Panc1 (cell line): Measurements from ENCODE around the gene IRGM. TPM values are rescaled to one million over a fixed set of nuclear protein-coding genes. Genes with fewer than 3 reads are reported as not detected.

Source experiments
- ATAC-seq: fragments of 200-7000 bp; cut with Tn5 transposase; 2 replicates; pipeline ENCODE4 v1.9.1; 2020; ENCODE audit warnings: mild to moderate bottlenecking, moderate library complexity
- BruUV-seq: library from RNA; stranded (reverse); fragments of 400-500 nt; replicated peaks from 2 replicates; lab custom pipeline; 2021; lab: Mats Ljungman, UMichigan
- CTCF ChIA-PET: fragments of 300-600 bp; sonication (Branson Sonifier 250); formaldehyde crosslinking; loops from one replicate; lab custom pipeline; 2022; ENCODE audit warnings: antibody characterized with exemption; lab: Charles Lee
- POLR2A ChIA-PET: fragments of 300-600 bp; sonication (Branson Sonifier 250); formaldehyde crosslinking; loops from one replicate; lab custom pipeline; 2022; ENCODE audit warnings: antibody characterized with exemption; lab: Charles Lee
- DNase-seq: peaks from one replicate; pipeline ENCODE4 v3.0.0-alpha.2; 2010; ENCODE audit warnings: low read depth, low spot score
- H3K27ac ChIP-seq: 2 replicates; pipeline ENCODE4 v1.5.1; 2011; ENCODE audit warnings: mild to moderate bottlenecking, low read length, inconsistent platforms
- H3K27me3 ChIP-seq: fragments of 200-500 bp; sonication (Bioruptor generic); 2 replicates; pipeline ENCODE4 v1.6.0; 2014; ENCODE audit warnings: low read length, inconsistent platforms; ENCODE audit not compliant: control insufficient read depth, insufficient read depth
- H3K36me3 ChIP-seq: fragments of 200-500 bp; sonication (Bioruptor generic); 2 replicates; pipeline ENCODE4 v1.5.1; 2014; ENCODE audit warnings: inconsistent platforms, mild to moderate bottlenecking, low read length, moderate library complexity; ENCODE audit not compliant: control insufficient read depth, insufficient read depth
- H3K4me1 ChIP-seq: 2 replicates; pipeline ENCODE4 v1.5.1; 2011; ENCODE audit warnings: inconsistent platforms, mild to moderate bottlenecking, low read length, moderate library complexity; ENCODE audit not compliant: control insufficient read depth, insufficient read depth
- H3K4me3 ChIP-seq, 2 experiments: 2 replicates each; pipeline ENCODE4 v1.5.1; 2011 to 2012; ENCODE audit warnings: low read depth in 2 of 2, low read length in 2 of 2, mild to moderate bottlenecking in 2 of 2, inconsistent platforms in 1 of 2, moderate library complexity in 1 of 2
- H3K9me3 ChIP-seq: fragments of 200-500 bp; sonication (Bioruptor generic); 2 replicates; pipeline ENCODE4 v1.5.1; 2014; ENCODE audit warnings: low read depth, mild to moderate bottlenecking, inconsistent platforms, low read length, moderate library complexity; ENCODE audit not compliant: control insufficient read depth, insufficient read depth
- CTCF ChIP-seq: fragments of 450-650 bp; IDR thresholded peaks from 2 replicates; pipeline ENCODE4 v1.5.1; 2017; ENCODE audit warnings: mild to moderate bottlenecking
- POLR2AphosphoS5 ChIP-seq: IDR thresholded peaks from 2 replicates; pipeline ENCODE4 v1.6.1; 2012; ENCODE audit warnings: mild to moderate bottlenecking, low read depth, low read length, moderate library complexity
- REST ChIP-seq, 2 experiments: IDR thresholded peaks; 2 replicates each; pipeline ENCODE4 v1.6.1; 2011 to 2012; ENCODE audit warnings: low read depth in 2 of 2, control low read depth in 1 of 2, low read length in 1 of 2, mild to moderate bottlenecking in 1 of 2, moderate library complexity in 1 of 2; ENCODE audit not compliant: insufficient read depth in 1 of 2
- SIN3A ChIP-seq: IDR thresholded peaks from 2 replicates; pipeline ENCODE4 v1.6.1; 2012; ENCODE audit warnings: low read depth, mild to moderate bottlenecking, low read length, moderate library complexity, borderline replicate concordance; ENCODE audit not compliant: insufficient read depth
- TCF7L2 ChIP-seq: IDR thresholded peaks from 2 replicates; pipeline ENCODE4 v1.6.1; 2011; ENCODE audit warnings: mild to moderate bottlenecking, low read depth, low read length, inconsistent platforms
- in situ Hi-C: cut with HindIII; loops from 2 replicates; pipeline ENCODE4 v1.10.0; 2016; ENCODE audit warnings: low sequenced_read_pairs, low pct_unique_long_range_greater_than_20kb
- intact Hi-C: fragments of 100-400 bp; cut with micrococcal nuclease; formaldehyde crosslinking; loops from one replicate; pipeline ENCODE4 v1.10.0; 2022; ENCODE audit not compliant: unreplicated experiment
- total RNA-seq: library from RNA; stranded (reverse); gene quantifications from one replicate; pipeline ENCODE4 v1.2.1, GENCODE V29; 2021; ENCODE audit not compliant: unreplicated experiment

Gene IRGM
- total RNA-seq, 1 experiment from 2014 or later, result 0.18 TPM

GRCh38 chr5:150860246-150860821, 14.0 kb downstream of the IRGM start:
- no peak for TF ChIP-seq TCF7L2
- TF ChIP-seq POLR2AphosphoS5, result no peak
- no peak for TF ChIP-seq CTCF
- no peak for TF ChIP-seq REST (IDR thresholded peaks at IDR 0.05; ENCODE audit: insufficient read depth in 1 of 2, low read depth in 2 of 2, low read length in 1 of 2)
- no peak for TF ChIP-seq SIN3A
- in situ Hi-C loops, result no loop called here

GRCh38 chr5:150862070-150862469, 15.7 kb downstream of the IRGM start:
- Histone ChIP-seq H3K4me3 (no peak overlapping the region), H3K4me1 (no peaks in the 10 kb centered on the region), H3K36me3 (no peaks in the 10 kb centered on the region), H3K9me3 (peaks cover 24% of the 10 kb centered on the region), H3K27me3 (no peaks in the 10 kb centered on the region), H3K27ac (no peak overlapping the region)
- ChIA-PET CTCF (no interaction called here), POLR2A (no interaction called here)
- ATAC-seq, result no peak
- no peak for TF ChIP-seq REST (IDR thresholded peaks at IDR 0.05; ENCODE audit: insufficient read depth in 1 of 2, low read depth in 2 of 2, low read length in 1 of 2)
- TF ChIP-seq CTCF, result no peak
- TF ChIP-seq SIN3A, result no peak
- TF ChIP-seq TCF7L2, result no peak
- TF ChIP-seq POLR2AphosphoS5, result no peak
- intact Hi-C loops (no loop called here), in situ Hi-C loops (no loop called here)
- BruUV-seq, result no TSS peak
- DNase-seq, result no peak

More at GRCh38 chr5:150860246-150860821, 14.0 kb downstream of the IRGM start:
- peaks cover 21% of the 10 kb centered on the region for H3K9me3 ChIP-seq
- H3K36me3 ChIP-seq, result no peaks in the 10 kb centered on the region
- no peaks in the 10 kb centered on the region for H3K27me3 ChIP-seq
- ChIA-PET CTCF (no interaction called here), POLR2A (interaction anchor here (0.7 kb wide), 1 partner anchor 887 kb away, joined by 3 read pairs; no protein-coding TSS in a partner anchor)
- H3K4me1 ChIP-seq, result no peaks in the 10 kb centered on the region
- BruUV-seq, result no TSS peak
- no peak for DNase-seq
- no peak for ATAC-seq
- no peak overlapping the region for H3K4me3 ChIP-seq
- H3K27ac ChIP-seq, result no peak overlapping the region
- intact Hi-C loops, result no loop called here
